NCI-H2029 treated with DMSO at 0.1 percent for 48 hours (cell line): ENCODE data around the gene CCBE1.
A peak's percentile ranks its signal among the peaks of the same experiment; 100 is the strongest.

Experiments used
- DNase-seq: peaks from one replicate; lab custom pipeline; 2025; lab: John Stamatoyannopoulos, UW

Gene CCBE1

DNA sequence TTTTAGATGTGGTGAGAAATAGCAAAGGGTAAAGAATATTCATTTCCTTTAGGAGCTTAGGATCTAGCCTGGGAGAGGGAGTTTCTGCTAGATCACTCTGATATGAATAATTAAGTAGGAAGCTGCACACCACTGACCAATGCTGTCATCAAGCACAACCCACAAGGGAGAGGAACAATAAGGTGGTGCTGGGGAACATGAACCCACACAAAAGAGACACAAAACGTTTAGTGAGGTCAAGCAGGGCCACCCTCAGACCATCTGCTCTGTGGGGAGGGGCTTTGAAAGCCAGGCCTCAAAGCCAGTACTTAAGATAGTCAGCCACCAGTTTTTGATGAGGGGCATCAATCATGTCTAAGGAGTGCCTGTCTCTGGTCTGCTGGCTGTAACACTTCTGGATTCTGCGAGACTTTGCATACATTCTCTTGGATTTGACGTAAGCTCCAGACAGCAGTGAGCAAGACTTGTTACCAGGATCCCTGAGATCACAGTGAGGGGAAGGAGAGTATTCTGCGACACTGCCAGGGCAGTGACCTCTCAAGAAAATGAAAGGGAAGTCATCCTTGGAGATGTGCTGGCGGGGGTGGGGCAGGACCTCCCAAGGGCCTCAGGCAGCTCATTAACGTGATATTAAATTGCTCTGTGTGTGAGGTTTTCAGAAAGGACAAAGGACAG, 127.0 kb downstream of the CCBE1 start:
- no peak for DNase-seq

- no peak for DNase-seq
Measured at GRCh38 chr18:59569390-59569791, 127.8 kb downstream of the CCBE1 start.

DNA sequence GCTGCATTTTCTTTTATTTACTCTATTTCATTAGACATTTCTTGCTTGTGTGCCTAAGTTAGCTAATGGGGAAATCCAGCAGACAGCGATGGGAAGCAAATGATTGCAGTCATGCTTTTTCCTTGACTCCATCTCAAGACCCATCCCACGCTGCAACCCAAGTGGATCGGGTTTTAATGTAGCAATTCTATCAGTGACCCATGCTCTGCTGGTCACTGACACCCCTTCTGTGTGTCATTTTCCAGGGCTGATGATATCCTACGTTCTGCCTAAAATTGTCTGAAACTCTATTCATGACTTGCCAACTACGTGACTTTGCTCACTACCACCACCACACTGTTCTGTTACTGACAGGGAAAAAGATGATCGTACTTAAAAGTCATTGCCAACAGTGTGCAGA, 129.8 kb downstream of the CCBE1 start:
- no peak for DNase-seq

GRCh38 chr18:59566533-59566971, 130.7 kb downstream of the CCBE1 start:
- DNase-seq: no peak

DNA sequence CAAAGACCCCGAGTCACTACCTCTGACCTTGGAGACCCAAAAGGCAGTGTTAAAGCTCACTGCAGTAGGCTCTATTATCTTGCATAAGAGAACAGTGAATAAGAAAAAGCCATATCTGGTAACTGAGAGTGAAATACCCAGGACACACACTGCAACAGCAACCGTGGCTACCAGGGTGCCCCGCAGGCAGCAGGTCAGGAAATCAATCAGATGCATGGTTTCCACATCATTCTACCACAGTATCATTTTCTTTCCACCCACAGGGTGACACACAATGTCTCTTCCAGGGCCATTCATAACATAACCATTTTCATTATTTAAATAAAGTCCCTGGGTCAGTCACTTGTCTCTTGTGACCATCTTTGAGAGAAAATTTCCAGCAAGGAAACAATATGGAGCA, 131.3 kb downstream of the CCBE1 start:
- DNase-seq: no peak

- no peak for DNase-seq
Measured at GRCh38 chr18:59564561-59564960, 132.7 kb downstream of the CCBE1 start.

DNA sequence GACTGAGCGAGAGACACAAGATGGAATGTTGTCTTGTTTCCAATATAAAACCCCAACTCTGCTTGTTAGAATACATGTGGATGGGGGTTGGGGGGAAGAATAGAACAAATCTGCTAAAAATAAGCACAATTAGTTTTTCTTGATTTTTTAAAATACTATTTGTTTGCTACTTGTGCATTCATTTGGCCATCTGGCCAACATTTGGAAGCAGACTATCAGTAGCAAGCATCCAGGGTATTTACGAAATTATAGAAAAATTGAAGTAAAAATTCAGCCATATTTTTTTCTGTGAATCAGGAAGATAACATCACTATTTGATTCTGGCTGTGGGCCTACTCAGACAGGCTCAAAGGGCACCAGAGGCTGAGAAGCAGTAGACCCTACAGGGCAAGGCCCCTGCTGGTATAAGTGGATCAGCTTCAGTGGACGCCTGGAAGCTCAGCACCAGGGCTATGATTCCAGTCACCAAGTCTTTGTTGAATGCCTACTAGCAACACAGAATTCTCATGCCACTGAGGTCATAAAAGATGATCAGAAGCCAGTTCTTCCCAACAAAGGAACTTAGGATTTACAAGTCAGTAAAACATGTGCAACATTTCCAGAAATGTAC, 133.9 kb downstream of the CCBE1 start:
- no peak for DNase-seq

GRCh38 chr18:59562751-59563150, 134.5 kb downstream of the CCBE1 start:
- DNase-seq: no peak

DNA sequence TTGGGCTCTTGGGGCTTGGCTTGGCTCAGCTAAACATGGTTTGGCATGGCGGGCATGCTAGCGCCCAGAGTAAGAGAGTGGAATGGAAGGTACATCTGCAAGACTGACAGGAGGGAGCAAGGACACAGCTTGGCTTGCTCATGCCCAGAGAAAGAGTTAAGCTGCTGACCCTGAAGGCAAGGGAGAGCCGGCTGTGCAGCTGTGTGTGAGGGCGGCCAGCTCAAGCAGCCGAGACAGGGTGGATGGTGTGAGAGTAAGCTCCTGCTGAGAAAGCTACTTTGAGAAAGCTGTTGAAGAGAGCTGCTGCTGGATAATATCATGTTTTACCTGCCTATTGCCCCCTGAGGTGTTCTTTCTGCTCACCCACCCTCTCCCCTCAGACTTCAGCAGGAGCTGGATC, 135.6 kb downstream of the CCBE1 start:
- DNase-seq: no peak

GRCh38 chr18:59560556-59560955, 136.7 kb downstream of the CCBE1 start:
- DNase-seq: no peak

DNA sequence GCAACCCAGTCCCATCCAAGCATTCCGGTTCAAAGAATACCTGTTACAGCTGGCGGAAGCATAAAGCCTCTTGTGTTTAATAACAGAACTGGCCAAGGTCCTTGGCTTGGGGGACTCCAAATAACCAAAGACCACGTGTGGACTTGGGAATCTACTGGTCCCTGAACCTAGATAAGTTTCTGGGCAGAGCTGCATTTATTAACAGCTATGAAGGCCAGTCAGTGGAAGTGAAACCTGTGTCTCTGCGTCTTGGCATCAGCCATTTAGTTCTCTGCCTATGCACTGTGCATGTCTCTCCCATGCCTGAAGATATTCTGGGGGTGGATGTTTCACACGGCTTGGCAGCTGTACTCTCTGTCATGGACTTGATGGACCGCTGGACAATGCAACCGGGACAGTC, 137.7 kb downstream of the CCBE1 start:
- DNase-seq: no peak

DNA sequence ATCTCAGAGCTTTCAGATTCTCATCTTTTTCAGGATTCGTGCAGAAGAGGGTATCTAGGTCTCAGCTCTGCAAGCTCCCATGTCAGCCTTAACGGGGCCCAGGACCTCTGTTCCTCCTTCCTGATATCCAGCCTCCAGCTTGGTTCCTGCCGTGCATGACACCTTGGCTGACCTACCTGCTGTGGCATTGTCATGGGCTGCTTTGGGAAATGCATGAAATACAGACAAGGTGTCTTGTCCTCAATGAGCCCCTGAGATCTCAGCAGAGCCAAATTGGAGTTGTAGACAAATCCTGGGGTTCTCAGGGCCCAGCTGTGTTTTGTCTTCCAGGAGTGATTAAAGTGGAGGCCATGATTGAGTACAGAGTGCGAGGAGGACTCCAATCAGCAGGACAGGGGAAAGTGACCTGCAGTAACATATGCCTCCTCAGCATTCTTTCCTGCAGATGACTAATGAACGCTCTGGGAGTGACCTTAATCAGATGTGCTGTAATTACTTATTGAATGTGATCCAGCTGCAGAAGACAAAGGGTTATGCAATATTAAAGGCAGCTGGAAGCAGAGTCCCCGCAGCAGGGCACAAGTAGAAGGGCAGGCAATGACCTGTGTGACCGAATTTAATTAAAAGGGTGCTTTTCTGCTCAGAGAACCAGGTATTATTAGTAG, 141.1 kb downstream of the CCBE1 start:
- DNase-seq: no peak

DNA sequence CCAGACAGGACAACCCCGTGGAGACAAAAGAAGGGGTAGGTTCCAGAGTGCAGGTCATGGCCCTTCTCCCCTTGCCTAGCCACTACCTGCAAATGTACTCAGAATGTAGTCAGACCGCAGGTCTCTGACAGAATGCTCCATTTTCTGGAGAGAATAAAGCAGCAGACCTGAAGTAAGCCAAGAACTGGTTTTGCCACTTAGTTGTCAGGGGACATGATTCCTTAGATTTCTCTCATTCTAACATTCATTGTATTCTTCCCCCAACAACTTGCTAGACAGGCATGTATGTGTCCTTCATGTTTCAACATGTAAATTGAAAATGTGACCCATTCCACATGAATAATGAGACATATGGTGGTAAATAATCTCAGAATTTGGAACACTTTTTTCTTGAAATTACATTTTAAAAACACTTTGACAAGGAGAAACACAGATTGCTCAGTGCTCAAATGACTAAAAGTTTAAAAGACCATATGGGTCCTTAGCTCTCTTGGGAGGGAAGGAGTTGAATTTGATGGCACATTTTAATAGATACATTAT, 142.4 kb downstream of the CCBE1 start:
- DNase-seq: no peak

- DNase-seq: no peak
Measured at GRCh38 chr18:59553273-59553870, 143.9 kb downstream of the CCBE1 start.

DNA sequence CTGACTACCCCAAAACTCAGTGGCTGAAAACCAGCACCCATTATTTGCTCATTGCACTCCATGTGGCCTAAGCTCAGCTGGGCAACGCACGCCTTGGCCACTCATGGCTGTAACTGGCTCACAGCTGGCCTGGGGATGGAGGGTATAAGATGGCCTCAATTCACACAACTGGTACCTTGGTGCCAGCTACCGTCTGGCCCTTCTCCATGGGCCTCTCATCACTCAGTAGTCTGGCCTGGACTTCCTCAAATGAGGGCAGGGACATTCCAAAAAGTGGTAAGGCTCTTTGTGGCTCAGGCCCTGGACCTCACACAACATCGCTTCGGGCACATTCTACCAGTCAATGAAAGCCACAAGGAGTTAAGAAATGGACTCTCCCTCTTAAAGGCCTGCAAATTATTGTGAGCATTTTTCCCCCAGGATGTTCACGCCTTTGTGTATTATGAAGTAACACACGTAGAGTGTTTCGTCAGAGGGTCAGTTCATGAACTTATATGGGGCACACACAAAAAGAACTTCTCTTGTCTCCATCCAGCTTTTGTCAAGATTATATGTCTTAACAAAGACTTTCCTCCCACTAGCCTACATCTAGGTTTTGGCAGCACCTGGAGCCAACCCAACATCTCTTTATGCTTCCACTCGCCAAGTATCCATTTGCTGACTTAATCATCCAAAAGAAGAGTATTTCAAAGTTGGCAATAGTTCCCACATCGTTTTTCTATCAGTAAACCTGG, 145.2 kb downstream of the CCBE1 start:
- no peak for DNase-seq

DNA sequence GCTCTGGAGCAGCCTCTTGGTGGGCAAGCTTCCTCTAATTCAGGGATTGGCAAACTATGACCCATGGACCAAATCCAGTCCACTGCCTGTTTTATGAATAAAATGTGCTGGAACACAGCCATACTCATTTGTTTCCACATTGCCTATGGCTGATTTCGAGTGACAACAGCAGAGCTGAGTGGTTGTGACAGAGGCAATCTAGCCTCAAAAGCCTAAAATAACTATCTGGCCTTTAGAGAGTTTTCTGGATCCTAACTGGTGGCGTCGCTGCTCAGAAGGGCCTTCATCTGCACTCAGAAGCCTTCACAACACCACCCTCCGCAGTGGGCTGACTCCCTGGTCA, 147.1 kb downstream of the CCBE1 start:
- no peak for DNase-seq

DNA sequence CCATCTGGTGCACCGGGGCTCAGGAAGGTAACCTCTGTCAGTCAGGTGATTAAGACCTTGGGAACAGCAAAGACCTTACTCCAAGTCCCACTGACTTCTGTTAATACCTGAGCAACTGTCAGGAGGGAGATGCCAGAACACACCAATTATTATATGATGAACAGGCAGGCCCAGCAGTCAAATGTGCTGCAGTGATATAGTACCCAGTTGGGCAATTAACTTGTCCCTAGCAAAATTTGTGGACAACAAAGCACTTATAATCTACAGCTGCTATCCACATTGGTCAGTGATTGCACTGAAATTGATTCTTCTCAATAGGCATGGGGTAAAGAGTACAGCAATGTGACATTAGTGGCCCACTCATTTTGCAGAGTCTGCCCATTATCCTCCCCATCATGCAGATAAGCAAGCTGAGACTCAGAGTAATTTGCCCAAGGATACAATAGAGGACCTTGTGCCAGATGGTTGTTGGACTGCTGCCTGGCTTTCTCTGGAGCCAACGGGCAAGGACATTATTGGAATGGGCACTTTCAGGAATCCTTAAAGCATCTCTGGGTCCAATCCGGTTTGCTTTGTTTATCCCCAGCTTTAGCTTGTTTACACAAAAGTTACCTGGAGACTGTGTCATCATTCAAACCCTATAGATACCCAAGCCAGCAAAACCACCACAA, 147.6 kb downstream of the CCBE1 start:
- DNase-seq: peak; percentile 98

GRCh38 chr18:59547581-59548182, 149.5 kb downstream of the CCBE1 start:
- DNase-seq: no peak

- no peak for DNase-seq
Measured at GRCh38 chr18:59546188-59546587, 151.0 kb downstream of the CCBE1 start.

GRCh38 chr18:59540780-59541179, 156.4 kb downstream of the CCBE1 start:
- no peak for DNase-seq

DNA sequence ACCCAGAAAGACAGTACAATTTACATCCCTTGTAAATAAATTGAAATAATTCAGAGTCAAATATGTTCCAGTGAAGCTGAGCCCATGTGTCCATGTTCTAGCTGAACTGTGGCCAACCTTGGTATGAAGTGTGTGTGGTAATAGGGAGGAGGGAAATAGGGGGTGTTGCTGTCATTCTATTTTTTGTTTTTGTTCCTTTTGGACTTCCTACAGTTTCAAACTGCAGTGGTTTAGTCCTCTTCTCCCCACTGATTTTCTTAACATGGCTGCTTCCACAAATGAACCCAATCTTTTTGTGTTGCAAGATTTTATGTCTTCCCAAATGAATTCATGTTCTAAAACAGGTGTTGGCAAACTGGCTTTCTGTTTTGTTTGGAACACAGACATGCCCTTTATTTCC, 156.9 kb downstream of the CCBE1 start:
- no peak for DNase-seq
